Activated T-helper 1 cell treated with Interleukin-2 at 50 U/mL for 16 hours (primary cell): ENCODE data around the gene TK1.
"Not testable (repeated sequence)": the region's sequence is repeated elsewhere in the genome, so short reads cannot be mapped to it uniquely, and the experiment has no call there.

Experiments
- DNase-seq: peaks from one replicate; pipeline ENCODE4 v3.0.0-alpha.2; 2020; ENCODE audit warnings: low read depth

The TK1 gene

DNA sequence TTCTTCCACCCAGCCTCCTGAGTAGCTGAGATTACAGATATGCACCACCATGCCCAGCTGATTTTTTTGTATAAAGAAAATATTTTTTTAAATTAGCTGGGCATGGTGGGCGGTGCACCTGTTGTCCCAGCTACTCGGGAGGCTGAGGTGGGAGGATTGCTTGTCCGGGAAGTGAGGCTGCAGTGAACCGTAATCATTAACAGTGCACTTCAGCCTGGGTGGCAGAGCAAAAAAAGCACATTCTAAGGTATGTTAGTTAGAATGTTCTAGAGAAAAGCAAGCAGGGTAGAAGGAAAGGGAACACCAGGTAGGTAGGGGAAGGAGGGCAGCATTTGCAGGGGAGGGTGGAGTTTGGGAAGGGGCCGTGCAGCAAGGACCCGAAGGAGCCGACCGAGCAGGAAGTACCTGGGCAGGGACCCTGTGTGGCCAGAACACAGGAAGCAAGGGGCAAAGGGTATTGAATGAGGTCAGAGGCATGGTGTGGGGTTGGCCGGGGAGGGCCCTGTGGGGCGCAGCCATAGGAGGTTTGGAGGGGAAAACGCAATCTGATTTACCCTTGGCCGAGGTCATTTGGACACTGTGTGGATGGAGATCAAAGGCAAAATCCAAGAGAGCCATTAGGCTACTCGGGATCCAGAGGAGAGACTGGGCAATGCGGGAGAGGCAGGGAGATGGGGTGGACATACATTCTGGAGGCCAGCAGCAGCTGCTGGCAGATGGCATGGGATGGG, 38.4 kb downstream of the TK1 start:
- no peak for DNase-seq

DNA sequence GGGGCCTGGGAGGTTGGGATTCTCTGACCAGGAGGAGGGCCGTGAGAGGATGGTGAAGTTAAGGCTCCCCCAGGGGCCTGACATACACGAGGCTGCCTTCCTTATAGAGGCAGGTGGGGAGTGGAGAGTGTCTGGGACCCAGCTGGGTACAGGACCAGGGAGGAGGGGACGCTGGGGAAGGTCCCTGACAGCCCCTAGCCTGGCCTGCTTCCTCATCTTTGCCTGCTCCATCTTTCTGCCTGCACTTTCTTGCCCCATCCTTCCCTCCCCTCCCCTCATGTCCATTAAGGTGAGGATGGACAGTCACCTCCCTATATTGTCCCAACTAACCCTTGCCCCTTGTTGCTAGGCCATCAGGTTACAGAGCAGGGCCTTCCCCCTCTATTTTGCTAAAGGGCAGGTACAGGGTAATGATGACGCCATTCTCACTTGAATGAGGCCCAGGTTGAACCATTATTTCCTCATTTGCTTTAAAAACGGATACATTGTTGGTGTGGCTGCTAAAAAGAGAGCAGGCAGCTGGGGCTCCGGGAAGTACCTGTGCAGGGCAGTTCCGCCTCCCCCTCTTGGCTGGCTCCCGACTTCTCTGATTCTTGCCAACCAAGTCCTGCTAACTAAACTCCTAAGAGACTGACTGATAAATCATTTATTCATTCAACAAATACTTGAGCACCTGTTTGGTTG, 39.4 kb downstream of the TK1 start:
- no peak for DNase-seq

DNA sequence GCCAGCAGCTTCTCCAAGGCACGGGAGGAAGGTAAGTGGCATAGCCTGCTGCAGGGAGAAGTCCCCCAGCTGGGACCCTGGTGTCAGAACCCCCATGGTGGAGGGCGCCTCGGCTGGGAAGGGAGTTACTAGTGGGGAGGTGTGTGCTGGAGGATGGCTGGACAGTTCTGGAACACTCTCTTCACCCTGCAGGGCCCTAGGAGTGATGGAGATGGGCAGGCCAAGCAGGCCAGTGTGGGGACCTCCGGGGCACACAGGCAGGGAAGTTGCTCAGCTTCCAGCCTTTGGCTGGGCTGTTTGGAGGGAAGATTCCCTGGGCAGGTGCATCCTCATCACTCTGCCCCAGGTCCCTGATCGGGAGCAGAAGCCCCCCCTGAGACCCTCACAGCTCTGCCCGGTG, 40.0 kb downstream of the TK1 start:
- DNase-seq: no peak

DNA sequence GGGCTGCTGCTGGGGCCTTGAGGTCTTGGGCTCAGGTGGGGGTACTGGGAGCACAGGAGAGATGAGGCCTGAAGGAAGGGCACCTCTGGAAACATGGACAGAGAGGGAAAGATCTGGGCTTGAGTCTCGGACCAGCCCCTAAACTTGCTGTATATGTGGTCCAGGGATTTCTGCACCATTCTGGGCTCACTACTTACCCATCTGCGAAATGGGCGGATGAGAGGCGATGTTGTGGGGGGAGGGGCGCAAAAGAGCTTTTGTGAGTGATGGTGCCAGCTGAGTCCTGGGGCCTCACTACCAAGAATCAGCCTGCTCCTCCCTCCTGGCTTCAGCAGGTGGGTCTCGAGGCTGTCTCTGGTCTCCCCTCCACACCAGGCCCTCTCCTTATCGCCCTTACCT, 40.4 kb downstream of the TK1 start:
- no peak for DNase-seq

DNA sequence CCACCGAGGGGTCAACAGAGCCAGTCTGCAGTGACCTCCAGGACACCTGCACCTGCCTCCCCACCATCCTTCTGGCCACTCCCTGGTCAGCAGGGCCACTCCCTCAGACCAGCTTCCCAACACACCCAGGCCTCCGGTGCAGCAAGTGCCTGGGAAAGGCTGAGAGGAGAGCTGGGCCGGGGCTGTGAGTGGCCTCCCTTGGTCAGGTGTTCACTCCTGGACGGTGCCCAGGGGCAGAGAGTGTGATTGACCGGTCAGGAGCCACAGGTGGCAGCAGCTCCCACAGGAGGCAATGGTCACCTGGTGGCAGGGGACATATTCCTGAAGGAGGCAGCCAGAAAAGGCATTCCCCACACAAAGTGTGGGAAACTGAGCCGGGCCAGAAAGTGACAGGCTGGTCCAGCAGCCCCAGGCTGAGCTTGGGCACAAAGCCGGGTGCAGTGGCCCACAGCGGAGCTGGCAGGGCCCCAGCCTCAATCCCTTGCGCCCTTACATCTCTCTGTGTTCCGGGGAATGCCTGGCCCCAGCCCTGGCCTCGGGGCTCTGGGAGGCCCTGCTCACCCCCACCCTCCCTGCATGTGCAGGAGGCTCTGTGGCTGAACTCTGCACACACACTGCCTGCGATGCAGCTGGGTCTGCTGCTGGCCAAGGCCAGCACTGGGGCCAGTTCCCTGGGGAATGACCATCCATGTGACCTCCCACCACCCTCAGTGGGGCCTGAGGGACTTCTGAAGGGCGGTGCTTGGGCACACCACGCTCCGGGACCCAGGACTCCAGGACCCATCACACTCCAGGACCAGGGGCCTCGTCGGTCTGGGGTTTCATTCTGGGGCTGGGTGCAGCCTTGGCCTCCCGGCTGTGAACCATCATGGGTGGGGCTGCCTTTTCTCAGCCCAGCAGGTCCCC, 41.9 kb downstream of the TK1 start:
- no peak for DNase-seq

DNA sequence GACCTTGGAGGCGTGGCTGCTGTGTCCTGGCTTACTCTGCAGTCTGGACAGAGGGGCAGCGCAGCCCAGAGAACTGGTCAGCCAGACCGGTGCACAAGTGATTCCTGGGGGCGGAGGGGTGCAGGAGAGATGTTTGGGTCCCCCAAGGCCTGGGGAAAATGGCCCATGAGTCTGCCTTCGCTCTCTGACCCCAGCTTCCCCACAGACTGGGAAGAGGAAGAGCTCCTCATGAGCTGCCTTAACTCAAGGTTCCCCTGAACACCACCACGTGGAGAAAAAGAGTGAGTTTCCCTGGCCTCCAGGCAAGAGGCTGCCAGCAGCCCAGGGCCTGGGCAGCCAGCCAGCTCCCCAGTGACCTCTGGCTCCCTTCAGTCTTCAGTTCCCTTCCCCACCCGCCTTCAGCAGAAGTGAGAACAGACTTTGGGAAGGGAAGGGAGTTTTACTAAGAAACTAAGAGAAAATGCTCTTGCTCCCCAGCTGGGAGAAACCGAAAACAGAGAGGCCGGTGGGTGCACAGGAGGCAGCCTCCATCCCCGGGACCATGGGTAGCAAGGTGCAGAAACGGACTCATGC, 42.6 kb downstream of the TK1 start:
- no peak for DNase-seq

DNA sequence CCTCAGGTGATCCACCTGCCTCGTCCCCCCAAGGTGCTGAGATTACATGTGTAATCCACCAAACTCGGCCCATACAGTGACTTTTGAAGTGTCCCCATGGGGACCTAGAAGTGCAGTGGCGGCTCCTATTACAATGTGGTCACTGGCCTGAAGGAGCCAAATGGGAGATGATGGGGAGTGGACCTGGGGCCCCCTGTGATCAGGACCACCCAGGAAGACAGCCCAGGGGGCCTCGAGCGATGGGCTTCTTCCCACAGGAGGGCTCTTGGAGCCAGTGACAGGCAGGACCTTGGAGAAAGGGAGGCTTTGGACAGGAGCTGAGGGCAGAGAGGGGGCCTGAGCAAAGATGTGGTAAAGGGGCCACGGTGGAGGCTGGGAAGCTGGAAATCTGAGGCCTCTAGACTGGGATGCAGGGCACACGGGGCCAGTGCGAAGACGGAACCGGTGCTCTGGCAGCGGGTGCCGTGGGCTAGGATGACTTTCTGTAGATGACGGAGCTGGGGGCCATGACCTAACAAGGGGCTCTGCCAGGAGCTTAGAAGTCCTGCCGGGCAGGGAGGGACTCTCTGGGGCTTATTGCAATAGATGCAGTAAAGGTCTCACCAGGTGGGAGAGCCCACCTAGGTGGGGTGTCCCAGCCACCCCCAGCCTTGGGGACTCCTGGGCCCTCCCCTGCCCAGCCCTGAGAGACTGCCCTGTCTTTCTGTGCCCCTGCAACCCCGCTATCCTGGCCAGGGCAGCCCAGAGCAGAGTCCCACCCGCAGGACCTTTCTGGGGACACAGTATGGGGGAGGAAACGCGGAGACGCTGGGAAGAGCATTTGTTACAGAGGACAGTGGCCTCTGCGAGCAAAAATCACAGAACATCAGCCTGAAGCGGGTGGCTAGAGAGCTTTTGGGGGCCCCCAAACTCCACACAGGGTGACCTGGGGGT, 43.4 kb downstream of the TK1 start:
- no peak for DNase-seq

DNA sequence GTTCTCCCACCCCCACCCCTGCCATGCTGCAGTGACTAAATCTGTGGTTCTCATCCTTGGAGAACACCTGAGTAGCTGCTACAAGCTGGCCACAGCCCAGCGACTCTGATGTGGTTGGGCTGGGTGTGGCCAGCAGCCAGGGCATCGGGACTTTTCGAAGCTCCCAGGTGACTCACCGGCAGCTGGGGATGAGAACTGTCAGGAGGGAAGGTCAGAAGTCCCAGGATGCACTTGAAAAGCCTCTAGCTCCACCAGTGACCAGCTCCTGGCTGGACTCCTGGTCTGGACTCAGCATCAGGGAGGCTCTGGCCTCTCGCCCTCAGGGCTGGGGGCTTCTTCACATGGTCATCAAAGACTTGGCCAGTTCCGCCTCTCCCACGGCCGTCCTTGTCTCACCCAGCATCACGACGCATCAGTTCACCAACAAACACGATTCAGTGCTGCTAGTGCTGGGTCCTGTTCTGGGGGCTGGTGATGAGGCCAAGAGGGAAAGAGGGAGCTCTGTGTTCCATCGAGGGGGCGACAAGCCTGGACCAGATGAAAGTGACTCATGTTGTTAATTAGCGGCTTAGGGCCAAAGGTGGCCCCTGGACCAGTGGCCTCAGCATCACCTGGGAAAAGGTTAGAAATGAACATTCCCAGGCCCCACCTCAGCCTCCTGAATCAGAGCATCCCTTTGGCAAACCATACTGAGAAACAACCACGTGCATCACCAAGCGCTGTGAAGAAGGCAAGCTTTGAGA, 44.6 kb downstream of the TK1 start:
- DNase-seq: no peak

DNA sequence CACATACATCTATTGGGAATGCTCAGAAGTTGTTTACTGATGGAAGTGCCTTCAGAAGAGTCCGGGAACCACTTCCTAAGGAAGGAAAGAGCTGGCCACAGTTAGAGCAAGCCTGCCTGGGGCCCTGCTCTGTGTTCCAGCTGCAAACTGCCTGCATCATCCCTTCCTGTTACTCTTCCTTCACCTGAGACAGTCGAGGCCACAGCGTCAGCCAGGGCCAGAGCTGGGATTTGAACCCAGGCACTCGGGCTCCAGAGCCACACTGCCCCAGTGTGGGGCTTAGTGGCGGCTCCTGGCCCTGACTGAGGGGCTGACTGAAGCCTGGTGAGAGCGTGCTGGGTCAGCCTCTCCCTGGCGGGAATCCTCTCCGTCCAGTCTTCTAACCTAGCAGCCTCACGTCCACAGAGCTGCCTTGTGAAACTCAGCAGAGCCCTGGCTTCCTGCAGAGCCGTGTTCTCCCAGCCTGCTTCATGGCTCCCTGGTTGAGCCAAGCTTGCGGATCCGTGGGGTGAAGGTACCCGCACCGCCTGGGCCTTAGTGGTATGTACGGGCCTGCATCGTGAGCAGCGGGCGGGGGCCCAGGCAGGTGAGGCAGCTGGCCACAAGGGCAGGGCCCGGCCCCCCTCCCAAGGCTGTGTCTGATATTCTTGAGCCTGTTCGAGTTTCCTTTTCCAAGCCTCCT, 45.3 kb downstream of the TK1 start:
- DNase-seq: no peak

DNA sequence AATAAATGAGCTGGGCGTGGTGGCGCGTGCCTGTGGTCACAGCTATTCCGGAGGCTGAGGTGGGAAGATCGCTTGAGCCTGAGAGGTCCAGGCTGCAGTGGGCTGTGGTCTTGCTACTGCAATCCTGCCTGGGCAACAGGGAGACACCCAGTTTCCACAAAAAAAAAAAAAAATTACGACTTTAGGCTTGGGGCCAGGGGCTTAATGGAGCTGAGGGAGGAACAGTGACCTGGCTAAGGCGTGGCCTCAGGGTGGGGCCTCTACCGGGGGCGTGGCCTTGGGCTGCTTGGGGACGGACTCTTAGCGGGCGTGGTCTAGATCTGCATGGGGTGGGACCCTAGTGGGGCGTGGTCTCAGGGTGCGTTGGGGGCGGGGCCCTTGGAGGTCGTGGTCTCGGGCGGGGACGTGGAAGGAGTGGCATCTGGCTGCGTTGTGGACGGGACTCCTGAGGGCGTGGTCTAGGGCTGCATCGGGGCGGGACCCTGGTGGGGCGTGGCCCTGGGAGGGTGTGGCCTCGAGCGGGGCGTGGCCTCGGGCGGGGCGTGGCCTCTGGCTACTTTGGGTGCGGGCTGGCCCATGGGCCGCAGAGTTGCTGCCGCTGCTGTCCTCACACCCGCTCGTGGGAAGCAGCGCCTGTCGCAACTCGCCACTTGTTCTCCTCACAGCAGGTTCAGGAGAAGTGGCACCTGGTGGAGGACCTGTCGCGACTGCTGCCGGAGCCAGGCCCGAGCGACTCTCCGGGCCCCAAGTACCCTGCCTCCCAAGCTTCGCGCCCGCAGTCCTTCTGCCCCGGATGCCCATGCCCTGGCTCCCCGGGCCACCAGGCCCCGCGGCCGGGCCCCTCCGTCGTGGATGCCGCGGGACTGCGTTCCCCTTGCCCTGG, 46.4 kb downstream of the TK1 start:
- peak; percentile 84 for DNase-seq

DNA sequence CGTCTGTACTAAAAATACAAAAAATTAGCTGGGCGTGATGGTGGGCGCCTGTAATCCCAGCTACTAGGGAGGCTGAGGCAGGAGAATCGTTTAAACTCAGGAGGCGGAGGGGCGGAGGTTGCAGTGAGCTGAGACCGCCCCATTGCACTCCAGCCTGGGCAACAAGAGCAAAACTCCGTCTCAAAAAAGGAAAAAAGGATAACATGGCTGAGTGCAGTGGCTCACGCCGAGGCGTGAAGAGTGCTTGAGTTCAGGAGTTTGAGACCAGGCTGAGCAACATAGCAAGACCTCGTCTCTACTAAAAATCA, 47.0 kb downstream of the TK1 start:
- DNase-seq: not testable (repeated sequence)

DNA sequence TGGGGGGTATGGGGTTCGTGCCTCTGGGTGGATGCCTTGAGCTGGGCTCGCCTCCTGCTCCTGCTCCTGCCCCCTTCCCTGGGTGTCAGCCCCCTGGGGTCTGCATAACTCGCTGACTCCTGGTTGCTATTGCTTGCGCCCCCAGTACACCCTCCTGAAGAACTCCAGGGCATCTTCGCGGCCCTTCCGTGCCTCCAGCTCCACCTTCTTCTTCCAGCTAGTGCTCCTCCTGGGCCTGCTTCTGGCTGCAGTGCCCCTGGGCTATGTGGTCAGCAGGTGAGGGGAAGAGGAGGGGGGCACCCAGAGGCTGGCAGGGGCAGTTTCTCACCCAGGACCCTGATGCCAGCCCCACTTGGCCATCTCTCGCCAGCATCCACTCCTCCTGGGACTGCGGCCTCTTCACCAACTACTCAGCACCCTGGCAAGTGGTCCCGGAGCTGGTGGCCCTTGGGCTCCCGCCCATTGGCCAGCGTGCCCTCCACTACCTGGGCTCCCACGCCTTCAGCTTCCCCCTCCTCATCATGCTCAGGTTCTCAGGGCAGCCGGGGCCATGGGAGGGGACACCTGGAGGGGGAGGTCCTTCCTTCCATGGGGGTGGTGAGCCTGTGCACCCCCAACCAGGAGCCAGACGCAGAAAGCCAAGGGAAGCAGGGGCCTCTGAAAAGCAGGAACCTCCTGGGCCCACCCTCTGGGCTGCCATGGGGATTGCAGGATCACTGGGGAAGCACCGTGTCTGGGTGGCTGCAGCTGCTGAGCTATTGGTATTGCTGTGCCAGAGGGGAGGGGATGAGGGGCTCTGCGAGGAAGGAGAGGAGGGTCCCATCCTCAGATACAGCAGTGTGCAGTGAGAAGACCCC, 48.4 kb downstream of the TK1 start:
- no peak for DNase-seq

DNA sequence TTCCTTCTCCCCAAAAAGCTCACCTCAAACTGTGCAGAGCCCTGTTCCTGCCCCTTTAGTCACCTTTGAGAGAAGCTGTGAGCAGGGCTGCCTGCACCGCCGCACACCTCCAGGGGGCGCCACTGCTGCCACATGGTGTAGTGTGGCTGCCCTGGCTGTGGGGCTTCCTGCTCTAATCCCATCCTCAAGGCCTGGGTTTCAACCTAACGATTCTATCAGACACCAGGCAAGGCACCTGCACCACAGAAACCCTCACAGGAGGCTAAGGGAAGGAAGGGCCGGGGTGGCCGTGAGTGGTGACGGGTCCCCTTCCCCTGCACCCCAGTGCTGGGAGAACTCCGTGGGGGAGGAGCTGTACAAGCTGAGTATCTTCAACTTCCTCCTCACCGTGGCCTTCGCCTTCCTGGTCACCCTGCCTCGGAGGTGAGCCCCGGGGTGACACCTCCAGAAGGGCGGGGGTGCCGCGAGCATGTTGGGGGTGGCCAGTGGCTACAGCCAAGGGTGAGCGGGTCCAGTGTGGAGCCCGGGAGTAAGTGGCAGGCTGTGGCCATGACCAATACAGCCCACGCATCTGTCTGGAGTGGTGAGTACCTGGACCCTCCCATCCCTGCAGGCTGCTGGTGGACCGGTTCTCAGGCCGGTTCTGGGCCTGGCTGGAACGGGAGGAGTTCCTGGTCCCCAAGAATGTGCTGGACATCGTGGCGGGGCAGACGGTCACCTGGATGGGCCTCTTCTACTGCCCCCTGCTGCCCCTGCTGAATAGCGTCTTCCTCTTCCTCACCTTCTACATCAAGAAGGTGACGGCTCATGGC, 49.3 kb downstream of the TK1 start:
- no peak for DNase-seq

DNA sequence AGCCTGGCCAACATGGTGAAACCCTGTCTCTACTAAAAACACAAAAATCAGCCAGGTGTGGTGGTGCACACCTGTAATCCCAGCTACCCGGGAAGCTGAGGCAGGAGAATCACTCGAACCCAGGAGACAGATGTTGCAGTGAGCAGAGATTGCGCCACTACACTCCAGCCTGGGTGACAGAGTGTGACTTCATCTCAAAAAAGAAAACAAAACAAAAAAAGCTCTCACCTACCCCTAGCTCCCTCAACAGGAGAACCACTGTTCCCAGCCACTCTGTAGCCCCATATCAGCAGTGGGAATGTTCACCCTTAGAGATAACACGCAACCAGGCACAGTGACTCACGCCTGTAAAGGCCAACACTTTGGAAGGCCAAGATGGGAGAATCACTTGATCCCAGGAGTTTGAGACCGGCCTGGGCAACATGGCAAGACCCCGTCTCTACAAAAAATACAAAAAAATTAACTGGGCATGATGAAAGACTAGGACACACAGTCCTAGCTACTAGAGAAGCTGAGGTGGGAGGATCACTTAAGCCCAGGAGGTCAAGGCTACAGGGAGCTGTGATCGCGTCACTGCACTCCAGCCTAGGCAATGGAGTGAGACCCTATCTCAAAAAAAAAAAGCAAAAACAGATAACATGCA, 50.9 kb downstream of the TK1 start:
- no peak for DNase-seq

DNA sequence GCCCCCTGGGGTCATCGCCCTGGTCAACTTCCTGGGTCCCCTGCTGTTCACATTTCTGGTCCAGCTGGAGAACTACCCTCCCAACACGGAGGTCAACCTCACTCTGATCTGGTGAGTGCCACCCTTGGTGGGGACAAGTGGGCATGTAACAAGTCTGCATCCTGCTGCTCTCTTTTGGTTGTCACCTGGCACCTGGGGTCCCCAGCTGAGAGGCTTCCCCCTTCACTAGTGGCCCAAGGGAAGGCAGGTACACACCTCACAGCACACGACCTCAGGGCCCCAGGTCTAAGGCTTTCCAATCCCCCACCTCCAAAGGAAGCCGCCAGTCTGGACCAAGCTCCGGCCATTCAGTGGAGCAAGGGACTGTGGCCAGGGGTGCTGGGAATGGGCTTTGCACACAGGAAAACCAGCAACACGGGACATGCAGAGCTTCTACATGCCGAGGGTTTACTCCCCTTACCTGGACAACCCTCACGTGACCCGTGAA, 51.9 kb downstream of the TK1 start:
- DNase-seq: no peak

DNA sequence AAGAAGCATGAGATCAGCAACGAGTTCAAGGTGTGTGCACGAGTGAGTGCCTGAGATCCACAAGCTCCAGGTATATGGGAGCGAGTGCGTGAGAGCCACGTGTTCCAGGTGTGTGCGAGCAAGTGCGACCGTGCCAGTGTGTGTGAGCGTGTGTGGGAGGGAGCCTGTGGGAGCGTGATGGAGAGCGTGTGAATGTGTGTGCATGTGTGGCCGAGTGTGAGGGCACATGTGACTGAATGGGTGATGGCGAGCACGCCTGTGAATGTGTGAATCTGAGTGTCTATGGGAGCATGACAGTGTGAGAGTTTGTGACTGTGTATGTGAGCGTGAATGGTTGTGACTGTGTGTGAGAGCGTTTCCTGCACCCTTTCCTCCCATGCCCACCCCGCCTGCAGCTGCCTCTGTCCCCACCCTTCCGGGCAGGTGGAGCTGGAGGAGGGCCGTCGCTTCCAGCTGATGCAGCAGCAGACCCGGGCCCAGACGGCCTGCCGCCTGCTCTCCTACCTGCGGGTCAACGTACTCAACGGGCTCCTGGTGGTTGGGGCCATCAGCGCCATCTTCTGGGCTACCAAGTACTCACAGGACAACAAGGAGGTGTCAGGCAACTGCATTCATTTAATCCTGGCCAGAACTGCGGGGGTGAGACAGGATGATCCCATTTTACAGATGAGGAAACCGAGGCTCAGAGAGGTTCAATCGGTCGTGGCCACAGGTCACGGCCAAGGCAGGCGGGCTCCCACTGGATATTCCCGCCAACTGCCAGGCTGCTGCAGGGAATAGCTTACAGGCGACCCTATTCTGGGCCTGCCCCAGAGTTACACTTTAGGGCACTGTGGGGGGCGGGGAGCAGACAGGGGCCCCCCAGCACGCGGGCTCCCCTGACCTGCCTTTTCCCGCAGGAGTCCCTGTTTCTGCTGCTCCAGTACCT, 52.6 kb downstream of the TK1 start:
- peak; percentile 68 for DNase-seq
